ENCODE measurements around the gene LRG1. TPM values are rescaled to one million over a fixed set of nuclear protein-coding genes. Genes with fewer than 3 reads are reported as not detected.
A peak's percentile ranks its signal among the peaks of the same experiment; 100 is the strongest.

The LRG1 gene
- total RNA-seq = 1 to 10 TPM in 1 of 4 donors, under 1 TPM in 2, not detected in 1; 0.36 to 2.3 (median 0.49) TPM
- polyA plus RNA-seq = 10 to 100 TPM in 1 of 3 donors, 1 to 10 TPM in 2; 2.4 to 21.0 (median 3.7) TPM

- WGBS, 2 donors = 40 to 52% methylated on average over 14 of the region's 14 CpGs
- TF ChIP-seq POLR2AphosphoS5 (IDR thresholded peaks at IDR 0.05) (peak in 2 of 4 donors; percentile 7 to 45), POLR2A (IDR thresholded peaks at IDR 0.05) (peak in 1 of 2 donors; percentile 40), CTCF (IDR thresholded peaks at IDR 0.05) (no peak), EP300 (IDR thresholded peaks at IDR 0.05) (peak in 1 of 4 donors; percentile 45)
- no peak for DNase-seq
- Histone ChIP-seq H3K27ac (peak within 1 kb of the TSS in 1 of 4 donors; percentile 46), H3K27me3 (peaks cover 0 to 11% (median 4%) of the 10 kb centered on the region in 3 donors), H3K36me3 (no peaks in the 10 kb centered on the region), H3K9me3 (peaks cover 0 to 6% (median 2%) of the 10 kb centered on the region in 4 donors), H3K4me3 (no peak within 1 kb of the TSS), H3K4me1 (peaks cover 0 to 9% (median 7%) of the 10 kb centered on the region in 4 donors)
- intact Hi-C loops (cut with DNase I) = no loop called here
Measured at GRCh38 chr19:4539693-4540581, at the start of gene LRG1. TSS of gene LRG1 (minus strand) at chr19:4540036. CDS start at chr19:4540013, 23 bp downstream.

GRCh38 chr19:4588291-4588761 is 48.5 kb upstream of the LRG1 start:
- peaks cover 0 to 14% (median 12%) of the 10 kb centered on the region in 4 donors for H3K4me1 ChIP-seq
- no peak for TF ChIP-seq CTCF (IDR thresholded peaks at IDR 0.05)
- TF ChIP-seq POLR2AphosphoS5 (IDR thresholded peaks at IDR 0.05) = no peak
- no peak for TF ChIP-seq EP300 (IDR thresholded peaks at IDR 0.05)
- TF ChIP-seq POLR2A (IDR thresholded peaks at IDR 0.05) = no peak
- no peaks in the 10 kb centered on the region for H3K36me3 ChIP-seq
- no peak overlapping the region for H3K4me3 ChIP-seq
- intact Hi-C loops (cut with DNase I) = no loop called here
- 61 to 69% methylated on average over 9 of the region's 9 CpGs for WGBS, 2 donors
- H3K27ac ChIP-seq = no peak overlapping the region
- DNase-seq = no peak
- H3K9me3 ChIP-seq = no peaks in the 10 kb centered on the region
- H3K27me3 ChIP-seq = peaks cover 18 to 68% (median 39%) of the 10 kb centered on the region in 3 donors

GRCh38 chr19:4587527-4587926 is 47.7 kb upstream of the LRG1 start:
- Histone ChIP-seq H3K27ac (no peak overlapping the region), H3K9me3 (no peaks in the 10 kb centered on the region), H3K27me3 (peaks cover 18 to 65% (median 46%) of the 10 kb centered on the region in 3 donors), H3K36me3 (no peaks in the 10 kb centered on the region), H3K4me1 (peaks cover 0 to 14% (median 12%) of the 10 kb centered on the region in 4 donors), H3K4me3 (no peak overlapping the region)
- intact Hi-C loops (cut with DNase I) = no loop called here
- 76 to 87% methylated on average over 6 of the region's 6 CpGs for WGBS, 2 donors
- no peak for DNase-seq
- no peak for TF ChIP-seq CTCF (IDR thresholded peaks at IDR 0.05)
- TF ChIP-seq POLR2A (IDR thresholded peaks at IDR 0.05) = no peak
- TF ChIP-seq POLR2AphosphoS5 (IDR thresholded peaks at IDR 0.05) = no peak
- TF ChIP-seq EP300 (IDR thresholded peaks at IDR 0.05) = no peak

GRCh38 chr19:4586691-4587090 is 46.9 kb upstream of the LRG1 start:
- Histone ChIP-seq H3K36me3 (no peaks in the 10 kb centered on the region), H3K4me3 (no peak overlapping the region), H3K27me3 (peaks cover 18 to 72% (median 52%) of the 10 kb centered on the region in 3 donors), H3K4me1 (peaks cover 0 to 14% (median 12%) of the 10 kb centered on the region in 4 donors), H3K9me3 (no peaks in the 10 kb centered on the region), H3K27ac (no peak overlapping the region)
- no peak for DNase-seq
- WGBS, 2 donors = 67 to 76% methylated on average over 6 of the region's 6 CpGs
- intact Hi-C loops (cut with DNase I) = no loop called here
- no peak for TF ChIP-seq EP300 (IDR thresholded peaks at IDR 0.05)
- no peak for TF ChIP-seq POLR2A (IDR thresholded peaks at IDR 0.05)
- TF ChIP-seq POLR2AphosphoS5 (IDR thresholded peaks at IDR 0.05) = no peak
- TF ChIP-seq CTCF (IDR thresholded peaks at IDR 0.05) = no peak
